K562 (cell line): ENCODE results near the gene MYOG.

Experiments used
- CTCF ChIP-seq, 3 experiments: IDR thresholded peaks in 2 of 3; conservative IDR thresholded peaks in 1 of 3; 2 replicates each; pipeline ENCODE4 v1.5.1; 2011 to 2012; ENCODE audit warnings: low read length in 3 of 3, mild to moderate bottlenecking in 3 of 3, control low read depth in 2 of 3, improper control_type of control experiment in 1 of 3, inconsistent platforms in 1 of 3, low read depth in 1 of 3, mixed read lengths in 1 of 3, moderate library complexity in 1 of 3; ENCODE audit not compliant: insufficient read depth in 2 of 3
- EZH2 ChIP-seq: IDR thresholded peaks from 2 replicates; pipeline ENCODE4 v1.6.1; 2012; ENCODE audit warnings: low read depth, mild to moderate bottlenecking, inconsistent platforms, low read length, borderline replicate concordance
- HNRNPH1 ChIP-seq: fragments of 200-400 bp; formaldehyde crosslinking; optimal IDR thresholded peaks from 2 replicates; pipeline ENCODE3; 2017; ENCODE audit warnings: low read depth, mild to moderate bottlenecking, low read length, moderate library complexity
- JUND ChIP-seq, 2 experiments: IDR thresholded peaks; 2 replicates in 1 of 2; 3 replicates in 1 of 2; pipeline ENCODE4 v1.6.1; 2011; ENCODE audit warnings: borderline replicate concordance in 2 of 2, low read depth in 2 of 2, low read length in 2 of 2, improper control_type of control experiment in 1 of 2, missing biosample characterization in 1 of 2, missing genetic modification characterization in 1 of 2, missing genetic modification reagents in 1 of 2
- KDM5B ChIP-seq: fragments of 200-600 bp; sonication (generic); IDR thresholded peaks from 2 replicates; pipeline ENCODE4 v1.6.1; 2012; ENCODE audit warnings: low read depth, mild to moderate bottlenecking, moderate library complexity, low read length, control low read depth, inconsistent platforms; ENCODE audit not compliant: insufficient replicate concordance
- MAX ChIP-seq: sonication (generic); formaldehyde crosslinking; IDR thresholded peaks from 2 replicates; pipeline ENCODE4 v1.9.0; 2022; ENCODE audit warnings: mild to moderate bottlenecking, missing genetic modification reagents
- SREBF2 ChIP-seq: sonication (generic); formaldehyde crosslinking; IDR thresholded peaks from 2 replicates; pipeline ENCODE4 v1.4.0; 2020; ENCODE audit warnings: mild to moderate bottlenecking, missing genetic modification reagents
- TAF1 ChIP-seq: IDR thresholded peaks from 2 replicates; pipeline ENCODE4 v1.6.1; 2011; ENCODE audit warnings: mild to moderate bottlenecking, low read length, moderate library complexity; ENCODE audit not compliant: insufficient read depth, control insufficient read depth, severe bottlenecking; ENCODE audit errors: extremely low read depth
- ZC3H8 ChIP-seq: fragments of 450-650 bp; IDR thresholded peaks from 2 replicates; pipeline ENCODE4 v1.6.1; 2017

DNA sequence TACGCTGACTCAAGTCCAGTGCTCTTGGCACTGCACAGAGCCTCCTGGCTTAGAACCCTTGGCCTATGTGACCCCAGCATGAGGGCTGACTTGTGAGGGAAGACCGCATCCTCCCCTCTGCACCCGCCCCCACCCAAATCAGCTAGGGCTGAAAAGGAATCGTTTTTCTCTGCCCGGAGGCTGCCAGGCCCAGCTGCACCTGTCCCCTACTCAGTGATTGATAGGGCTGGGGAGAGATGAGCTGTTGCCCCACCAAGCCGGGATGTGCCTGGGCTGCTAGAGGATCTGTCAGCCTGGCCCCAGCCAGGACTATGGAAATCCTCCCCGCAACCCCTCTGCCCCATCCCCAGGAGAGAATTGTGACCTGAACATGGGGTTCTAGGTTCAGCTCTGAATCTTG lies 20.6 kb downstream of the MYOG start:
- TF ChIP-seq ZC3H8 (no peak), CTCF (IDR thresholded peaks at IDR 0.05 in 2 of 3, conservative IDR thresholded peaks at IDR 0.05 in 1 of 3; ENCODE audit: insufficient read depth in 2 of 3, low read depth in 1 of 3, low read length in 3 of 3) (no peak), TAF1 (no peak), KDM5B (no peak), SREBF2 (CRISPR knock-in tag) (no peak), MAX (no peak), JUND (IDR thresholded peaks at IDR 0.05; ENCODE audit: borderline replicate concordance, low read depth, low read length) (no peak), JUND (tag; IDR thresholded peaks at IDR 0.05; ENCODE audit: borderline replicate concordance, low read depth, low read length) (no peak), HNRNPH1 (no peak), EZH2 (no peak)
